Esophagus muscularis mucosa (tissue), 4 donors: ENCODE measurements around the gene PIK3R5.

Experiments
- CTCF ChIP-seq, 3 experiments: fragments of 200-600 bp in 2 of 3; fragments of 450-650 bp in 1 of 3; sonication (generic) in 2 of 3; IDR thresholded peaks; one replicate each; pipeline ENCODE4 v1.5.1; 2017 to 2019; ENCODE audit warnings: antibody characterized with exemption in 3 of 3, mild to moderate bottlenecking in 2 of 3, moderate library complexity in 1 of 3
- EP300 ChIP-seq: sonication (generic); formaldehyde crosslinking; IDR thresholded peaks from one replicate; pipeline ENCODE4 v1.6.1; 2017; ENCODE audit warnings: antibody characterized with exemption
- POLR2A ChIP-seq: fragments of 450-650 bp; IDR thresholded peaks from one replicate; pipeline ENCODE4 v1.6.1; 2017; ENCODE audit warnings: antibody characterized with exemption, moderate library complexity, mild to moderate bottlenecking, low read depth
- POLR2AphosphoS5 ChIP-seq, 2 donors: sonication (generic); formaldehyde crosslinking; IDR thresholded peaks; one replicate each; pipeline ENCODE4 v1.6.1; 2017; ENCODE audit warnings: antibody characterized with exemption in 2 of 2

- TF ChIP-seq CTCF (IDR thresholded peaks at IDR 0.05), result no peak
- TF ChIP-seq EP300, result no peak
- no peak for TF ChIP-seq POLR2A
- TF ChIP-seq POLR2AphosphoS5 (IDR thresholded peaks at IDR 0.05), result no peak
These were observed 42.6 kb downstream of the PIK3R5 start for GRCh38 chr17:8922928-8923327.
